Activated T-cell treated with anti-CD3 and anti-CD28 coated beads, Interleukin-2, amount 50 U/mL, for 1 hour (primary cell): ENCODE measurements around the gene LSMEM2.

Source experiments
- DNase-seq: peaks from one replicate; pipeline ENCODE4 v3.0.0-alpha.2; 2020

LSMEM2 gene

DNA sequence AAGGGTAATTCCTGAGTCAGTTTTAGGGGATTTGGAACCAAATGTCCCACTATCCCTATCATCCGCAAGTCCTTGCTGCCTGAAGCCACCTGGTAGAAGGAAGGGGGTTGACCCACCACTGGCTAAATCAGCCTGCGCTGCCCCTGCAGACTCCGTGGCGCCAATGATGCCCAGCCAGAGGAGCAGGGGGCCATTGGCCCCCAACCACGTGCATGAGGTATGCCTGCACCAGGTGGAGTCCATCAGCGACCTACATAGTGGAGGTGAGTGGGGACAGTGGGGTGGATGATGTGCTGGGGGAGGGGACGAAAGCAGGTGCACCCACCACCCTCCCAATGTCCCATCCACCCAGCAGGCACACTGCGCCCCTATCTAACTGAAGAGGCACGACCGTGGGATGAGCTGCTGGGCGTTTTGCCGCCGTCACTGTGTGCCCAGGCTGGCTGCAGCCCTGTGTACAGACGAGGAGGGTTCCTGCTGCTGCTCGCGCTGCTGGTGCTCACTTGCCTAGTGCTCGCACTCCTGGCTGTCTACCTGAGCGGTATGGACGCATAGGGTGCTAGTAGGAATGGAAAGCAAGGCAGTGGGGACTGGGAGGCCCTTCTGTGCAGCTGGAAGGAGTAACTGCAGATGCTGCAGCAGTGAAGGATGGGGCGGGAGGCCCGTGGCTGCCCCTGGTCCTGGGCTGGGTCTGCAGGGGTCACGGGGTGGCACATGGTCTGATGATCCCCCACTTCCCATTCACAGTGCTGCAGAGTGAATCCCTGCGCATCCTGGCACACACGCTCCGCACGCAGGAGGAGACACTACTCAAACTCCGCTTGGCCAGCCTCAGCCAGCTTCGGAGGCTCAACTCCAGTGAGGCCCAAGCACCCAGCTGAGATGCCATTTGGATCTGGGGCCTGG is 7.7 kb downstream of the LSMEM2 start:
- DNase-seq = no peak

GRCh38 chr3:50287262-50287661 is 8.4 kb downstream of the LSMEM2 start:
- DNase-seq = no peak

GRCh38 chr3:50288387-50289007 is 9.6 kb downstream of the LSMEM2 start:
- no peak for DNase-seq

- DNase-seq = no peak
These were observed 10.2 kb downstream of the LSMEM2 start for GRCh38 chr3:50289130-50289529.

DNA sequence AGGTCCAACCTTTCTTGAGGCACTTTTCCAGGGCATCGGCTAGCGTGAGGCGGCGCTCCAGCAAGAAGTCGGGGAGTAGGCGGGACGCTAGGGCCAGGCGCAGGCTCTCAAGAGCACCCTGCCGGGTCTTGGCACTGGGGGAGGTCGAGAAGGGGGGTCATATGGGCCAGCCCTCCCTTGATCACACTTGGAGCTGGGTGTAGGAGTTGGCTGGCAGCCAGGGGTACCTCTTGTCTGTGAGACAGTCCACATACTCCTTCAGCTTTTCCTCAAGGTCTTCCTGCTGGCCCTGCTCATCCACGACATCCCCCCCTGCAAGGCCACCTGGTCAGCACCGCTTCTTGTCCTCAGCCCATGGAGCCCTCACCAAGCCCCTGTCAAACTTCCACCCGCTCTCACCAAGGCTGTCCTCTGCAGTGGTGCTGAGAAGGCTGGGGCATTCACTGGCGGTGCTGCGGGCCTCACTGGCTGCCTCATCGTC is 11.3 kb downstream of the LSMEM2 start:
- no peak for DNase-seq

- peak; percentile 92 for DNase-seq
These were observed 13.5 kb downstream of the LSMEM2 start, which contains the start of gene IFRD2 for GRCh38 chr3:50292159-50293078. IFRD2 (minus strand) TSS chr3:50292429; CDS start chr3:50292274, 155 bp downstream.

DNA sequence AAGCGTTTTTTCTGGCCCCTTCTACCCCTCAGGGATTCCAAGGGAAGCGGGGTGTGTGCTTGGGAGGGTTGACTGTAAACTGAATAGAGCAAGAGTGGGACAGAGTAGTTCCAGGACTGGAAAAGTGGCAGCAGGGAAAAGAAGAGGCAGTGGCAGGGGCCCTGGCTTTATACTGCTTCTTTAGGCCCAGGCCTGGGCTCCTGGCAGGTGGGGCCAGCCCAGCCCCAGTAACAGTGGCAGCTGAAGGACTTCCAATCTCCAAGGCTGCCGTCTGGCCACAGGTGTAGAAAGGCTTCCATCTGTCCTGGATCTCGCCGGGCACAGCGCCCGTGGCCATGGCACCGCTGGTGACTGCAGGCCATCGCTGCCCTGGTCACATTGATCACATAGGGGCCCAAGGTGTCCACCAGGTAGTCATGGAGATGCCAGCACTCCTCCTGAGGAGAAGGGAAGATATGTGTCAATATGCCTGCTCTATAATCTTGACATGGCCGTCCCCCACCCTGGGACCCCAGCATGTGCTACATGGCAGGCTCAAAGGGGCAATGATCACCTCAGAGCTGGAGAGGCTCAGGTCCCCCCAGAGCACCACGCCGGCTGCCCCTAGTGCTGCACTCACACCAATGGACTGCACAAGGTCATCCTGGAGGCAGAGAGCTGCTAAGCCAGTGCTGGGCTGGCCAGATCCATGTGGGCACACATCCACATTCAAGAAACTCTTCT is 14.4 kb downstream of the LSMEM2 start:
- DNase-seq = no peak

- DNase-seq = no peak
These were observed 15.2 kb downstream of the LSMEM2 start for GRCh38 chr3:50294089-50294488.

- no peak for DNase-seq
These were observed 15.9 kb downstream of the LSMEM2 start for GRCh38 chr3:50294492-50295403.

DNA sequence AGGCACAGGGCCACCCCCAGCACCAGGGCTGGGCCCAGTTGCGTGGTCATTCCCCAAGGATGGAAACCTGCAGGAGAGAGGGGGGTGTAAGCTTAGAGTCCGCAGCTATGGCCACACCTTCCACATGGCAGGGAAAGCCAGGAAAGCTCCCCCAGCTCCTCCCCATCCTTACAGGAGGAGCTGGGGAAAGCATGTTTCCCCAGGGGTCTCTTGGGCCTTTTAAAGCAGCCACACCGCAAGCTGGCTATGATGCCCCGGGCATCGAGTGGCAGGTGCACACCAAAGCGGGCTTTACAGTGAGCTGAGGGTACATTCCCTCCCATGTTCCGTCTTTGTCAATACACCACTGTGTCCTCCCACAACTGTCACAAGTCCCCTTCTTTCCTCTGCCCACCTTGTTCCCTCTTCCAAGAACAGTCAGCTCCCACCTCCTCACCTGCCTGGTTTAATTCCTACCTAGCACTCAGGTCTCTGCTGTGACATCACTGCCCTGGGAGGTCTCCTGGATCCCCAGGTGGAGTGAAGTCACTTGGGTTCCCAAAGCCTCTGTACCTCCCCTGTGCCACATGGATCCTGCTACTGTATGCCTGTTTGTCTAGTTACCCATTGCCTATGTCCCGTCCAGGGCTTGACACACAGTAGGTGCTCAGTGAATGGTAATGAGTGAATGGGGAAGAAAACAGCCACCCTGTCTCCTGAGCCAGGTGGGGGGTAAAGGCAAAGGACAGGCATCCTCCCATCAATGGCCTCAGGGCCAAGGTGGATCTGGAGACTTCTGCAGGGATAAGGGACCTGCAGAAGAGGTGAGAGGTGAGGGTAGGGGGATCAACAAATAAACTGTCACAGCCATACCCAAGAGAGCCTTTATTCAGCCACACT is 16.9 kb downstream of the LSMEM2 start:
- DNase-seq = no peak

DNA sequence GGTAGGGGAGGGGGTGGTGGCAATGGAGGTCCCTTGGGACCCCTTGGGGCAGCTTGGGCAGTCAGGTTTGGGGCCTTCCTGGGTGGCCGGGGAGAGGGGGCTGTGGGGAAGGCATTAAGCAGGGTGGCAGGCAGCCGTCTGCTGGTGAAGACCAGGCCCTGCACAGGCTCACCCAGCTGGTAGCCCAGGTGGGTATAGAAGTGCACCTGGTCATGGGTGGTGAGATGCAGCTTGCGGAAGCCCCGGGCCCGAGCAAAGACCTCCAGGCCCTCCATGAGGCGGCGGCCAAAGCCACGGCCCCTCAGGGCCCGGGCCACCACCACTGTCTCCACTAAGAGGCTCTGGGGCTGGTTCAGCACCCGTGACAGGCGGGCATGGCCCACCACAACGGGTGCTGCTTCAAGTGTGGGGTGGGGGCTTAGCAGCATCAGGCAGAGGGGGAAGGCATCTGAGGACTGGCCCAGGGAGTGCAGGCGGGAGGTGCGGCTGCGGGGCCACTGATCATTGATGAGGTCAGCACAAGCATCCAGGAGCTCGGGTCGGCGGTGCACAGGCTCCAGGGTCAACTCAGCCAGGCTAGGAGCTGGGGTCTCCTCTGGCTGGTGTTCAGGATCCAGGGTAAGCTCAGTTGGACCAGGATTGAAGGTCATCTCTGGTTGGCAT is 18.0 kb downstream of the LSMEM2 start:
- DNase-seq = no peak

GRCh38 chr3:50297384-50297775 is 18.5 kb downstream of the LSMEM2 start:
- no peak for DNase-seq

DNA sequence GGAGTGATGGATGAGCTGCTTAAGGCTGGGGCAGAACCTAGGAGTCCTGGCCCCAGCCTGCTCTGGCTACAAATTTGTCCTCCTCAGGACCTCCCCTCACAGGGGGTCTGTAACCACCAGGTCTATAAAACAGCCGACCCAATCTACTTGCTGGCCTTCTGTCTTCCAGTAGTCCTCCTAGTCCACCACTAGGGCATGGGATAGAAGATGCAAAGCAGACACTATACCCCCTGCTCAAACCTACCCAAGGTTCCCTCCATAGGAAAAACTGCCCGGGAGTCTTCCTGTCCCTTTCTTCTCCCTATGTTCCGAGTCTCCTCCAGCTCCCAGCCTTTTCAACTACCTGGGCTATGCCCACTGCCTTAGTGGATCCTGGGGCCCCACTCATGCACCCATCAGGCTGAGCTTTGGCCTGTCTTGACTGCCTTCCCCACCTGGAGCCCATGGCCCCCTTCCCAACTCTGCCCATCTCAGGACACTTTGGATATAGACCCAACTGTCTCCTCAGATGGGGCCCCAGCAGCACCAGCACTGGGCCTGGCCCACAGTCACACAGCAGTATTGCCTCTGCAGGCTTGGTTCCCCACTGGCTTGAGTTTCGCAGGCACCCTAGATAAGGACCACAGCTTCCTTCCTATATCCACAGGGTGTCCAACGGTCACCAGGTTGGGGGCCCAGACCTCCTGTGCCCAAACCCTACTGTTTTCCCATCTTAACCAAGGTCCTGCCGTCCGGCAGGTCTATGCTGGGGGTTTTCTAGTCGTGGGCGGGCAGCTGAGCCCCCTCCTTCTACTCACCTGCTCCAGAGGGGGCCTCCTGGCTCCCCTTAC is 19.2 kb downstream of the LSMEM2 start:
- no peak for DNase-seq

DNA sequence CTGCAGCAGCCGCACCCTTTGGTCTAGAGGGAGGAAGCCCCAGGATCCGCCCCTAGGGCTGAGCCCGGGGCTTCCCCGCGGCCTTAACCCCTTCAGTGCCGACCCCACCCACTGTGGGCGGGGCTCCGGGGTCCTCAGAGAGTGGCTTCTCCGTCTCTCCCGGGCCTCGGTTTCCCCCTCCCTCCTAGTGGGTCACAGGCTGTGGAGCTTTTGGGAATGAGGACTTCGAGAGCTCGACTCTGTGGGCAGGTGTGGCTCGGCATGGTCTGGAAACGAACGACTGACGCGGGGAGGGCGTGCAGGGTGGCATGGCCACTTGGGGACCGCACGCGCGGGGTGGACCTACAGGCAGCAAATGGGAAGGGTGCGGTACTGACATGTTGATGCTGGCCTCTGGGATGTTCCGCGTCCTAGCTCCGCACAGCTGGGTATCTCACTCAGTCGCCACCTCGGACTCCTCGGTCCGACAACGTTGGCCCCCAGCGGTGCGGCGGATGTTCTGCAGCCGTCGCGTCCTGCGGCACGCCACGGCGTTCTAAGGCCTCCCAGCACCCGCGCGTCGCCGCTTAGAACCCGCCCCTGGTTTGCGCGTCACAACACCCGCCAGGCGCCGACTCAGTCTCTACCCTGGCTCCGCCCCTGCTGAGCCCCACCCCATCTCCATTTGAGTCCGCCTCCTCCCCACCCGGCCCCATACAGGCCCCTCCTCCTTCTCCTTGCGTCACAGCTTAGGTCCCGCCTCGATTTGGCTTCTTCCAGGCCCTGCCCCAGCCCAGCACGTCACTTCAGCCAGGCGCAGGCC is 20.1 kb downstream of the LSMEM2 start, which contains the start of the genes HYAL3 and NAA80:
HYAL3 (minus strand) TSS at position 570 of the 802 bp plus-strand sequence. CDS start 3,803 bp downstream, outside the sequence.
NAA80 (minus strand) TSS at position 570 of the 802 bp plus-strand sequence. CDS start 1,942 bp downstream, outside the sequence.
- peak; percentile 99 for DNase-seq

DNA sequence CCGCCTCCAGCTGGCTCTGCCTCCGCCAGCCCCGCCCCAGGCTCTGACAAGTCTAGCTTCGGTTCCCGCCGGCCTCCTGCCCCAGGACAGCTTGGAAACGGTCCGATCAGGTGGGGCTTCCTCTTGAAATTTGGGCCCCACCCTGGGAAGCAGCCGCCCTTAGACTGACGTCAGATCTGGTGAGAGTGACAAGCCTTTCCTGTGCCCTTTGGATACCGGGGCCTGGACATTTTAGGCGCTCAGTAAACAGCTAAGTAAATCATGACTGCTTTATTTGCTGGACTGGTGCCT is 20.7 kb downstream of the LSMEM2 start:
- no peak for DNase-seq

- DNase-seq = no peak
These were observed 21.2 kb downstream of the LSMEM2 start for GRCh38 chr3:50299929-50300680.
